Activated CD8-positive, alpha-beta memory T cell treated with anti-CD3 and anti-CD28 coated beads for 36 hours (primary cell): ENCODE results near the gene CCDC74B. TPM values are rescaled to one million over a fixed set of nuclear protein-coding genes. Genes with fewer than 3 reads are reported as not detected.
"Not testable (repeated sequence)": the region's sequence is repeated elsewhere in the genome, so short reads cannot be mapped to it uniquely, and the experiment has no call there.

ENCODE experiments used
- CTCF ChIA-PET: fragments of 350-600 bp; sonication (Branson Sonifier 250); formaldehyde crosslinking; loops from one replicate; lab custom pipeline; 2021; ENCODE audit warnings: antibody characterized with exemption; lab: Charles Lee
- POLR2A ChIA-PET: fragments of 350-600 bp; sonication (Branson Sonifier 250); formaldehyde crosslinking; loops from one replicate; lab custom pipeline; 2021; ENCODE audit warnings: antibody characterized with exemption; lab: Charles Lee
- total RNA-seq, 2 experiments: library from RNA; stranded (reverse); gene quantifications; one replicate each; pipeline ENCODE4 v1.2.3, GENCODE V29; 2021

The CCDC74B gene
- total RNA-seq, 2 experiments from 2014 or later: 0.70 to 1.1 TPM

GRCh38 chr2:130152816-130153595 is 8.1 kb upstream of the CCDC74B start:
- ChIA-PET CTCF (no interaction called here), POLR2A (no interaction called here)

DNA sequence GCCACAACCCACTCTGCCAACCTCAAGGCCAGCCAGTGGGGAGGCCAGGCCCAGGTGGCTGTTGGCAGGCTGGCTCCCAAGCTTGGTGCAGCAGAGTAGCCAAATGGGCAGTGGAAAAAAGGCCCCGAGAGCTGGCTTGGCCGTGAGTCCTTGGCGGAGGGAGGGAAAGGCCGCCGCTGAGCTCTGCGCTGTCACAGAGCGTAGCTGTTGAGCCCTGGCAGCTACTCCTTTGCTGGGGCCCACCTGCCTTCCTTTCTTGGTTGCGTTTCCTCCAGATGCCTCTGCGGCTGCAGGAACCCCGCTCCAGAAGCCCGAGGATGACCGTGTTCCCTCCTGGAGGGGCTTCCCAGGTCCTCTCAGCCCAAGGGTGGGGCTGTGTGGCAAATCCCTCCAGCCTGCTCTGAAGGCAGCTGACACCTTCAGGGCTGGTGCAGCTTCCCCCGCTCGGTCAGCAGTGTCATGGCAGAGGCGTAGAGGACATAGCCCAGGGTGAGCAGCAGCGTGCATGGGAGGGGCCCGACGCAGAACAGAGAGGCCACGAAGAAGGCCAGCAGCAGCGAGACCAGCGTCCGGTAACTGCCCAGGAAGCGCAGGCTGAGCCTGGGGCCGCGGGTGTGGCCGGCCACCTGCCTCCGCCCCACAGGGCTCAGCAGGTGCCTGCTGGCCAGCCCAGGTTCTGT is 7.4 kb upstream of the CCDC74B start:
- CTCF ChIA-PET, POLR2A ChIA-PET: not testable (repeated sequence)

DNA sequence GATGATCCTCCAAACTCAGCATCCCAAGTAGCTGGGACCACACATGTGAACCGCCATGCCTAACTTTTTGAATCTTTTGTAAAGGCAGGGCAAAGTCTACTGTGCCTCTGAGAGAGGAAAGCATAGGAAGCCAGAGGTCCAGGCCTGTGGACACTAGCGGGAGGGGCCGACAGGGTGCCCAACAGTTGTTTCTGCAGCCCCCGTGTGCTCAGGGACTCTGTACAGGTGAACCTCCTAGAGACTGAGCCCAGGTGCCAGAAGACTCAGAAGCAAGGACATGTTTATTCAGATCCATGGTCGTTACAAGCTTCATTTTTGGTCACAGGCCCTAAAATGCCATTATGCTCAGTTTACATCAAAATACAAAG is 6.2 kb upstream of the CCDC74B start:
- CTCF ChIA-PET, POLR2A ChIA-PET: not testable (repeated sequence)

GRCh38 chr2:130150181-130151144 is 5.6 kb upstream of the CCDC74B start:
- CTCF ChIA-PET: no interaction called here
- POLR2A ChIA-PET: no interaction called here

DNA sequence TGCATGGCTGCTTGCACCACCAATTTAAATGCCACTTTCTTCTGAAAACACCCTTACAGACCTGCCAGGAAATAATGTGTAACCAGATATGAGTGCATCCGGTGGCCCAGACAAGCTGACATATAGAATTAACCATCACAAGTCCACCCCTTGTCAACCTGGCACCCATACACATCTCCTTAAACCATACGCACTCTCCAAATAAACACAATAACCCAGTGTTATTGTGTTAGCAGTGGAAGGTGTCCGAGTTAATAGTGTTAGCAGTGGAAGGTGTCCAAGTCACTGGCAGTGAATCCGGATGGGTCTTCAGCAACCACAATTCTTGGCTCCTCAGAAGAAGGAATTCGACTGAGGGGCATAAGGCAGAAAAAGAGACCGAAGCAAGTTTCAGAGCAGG is 3.6 kb upstream of the CCDC74B start:
- POLR2A ChIA-PET, CTCF ChIA-PET: not testable (repeated sequence)

DNA sequence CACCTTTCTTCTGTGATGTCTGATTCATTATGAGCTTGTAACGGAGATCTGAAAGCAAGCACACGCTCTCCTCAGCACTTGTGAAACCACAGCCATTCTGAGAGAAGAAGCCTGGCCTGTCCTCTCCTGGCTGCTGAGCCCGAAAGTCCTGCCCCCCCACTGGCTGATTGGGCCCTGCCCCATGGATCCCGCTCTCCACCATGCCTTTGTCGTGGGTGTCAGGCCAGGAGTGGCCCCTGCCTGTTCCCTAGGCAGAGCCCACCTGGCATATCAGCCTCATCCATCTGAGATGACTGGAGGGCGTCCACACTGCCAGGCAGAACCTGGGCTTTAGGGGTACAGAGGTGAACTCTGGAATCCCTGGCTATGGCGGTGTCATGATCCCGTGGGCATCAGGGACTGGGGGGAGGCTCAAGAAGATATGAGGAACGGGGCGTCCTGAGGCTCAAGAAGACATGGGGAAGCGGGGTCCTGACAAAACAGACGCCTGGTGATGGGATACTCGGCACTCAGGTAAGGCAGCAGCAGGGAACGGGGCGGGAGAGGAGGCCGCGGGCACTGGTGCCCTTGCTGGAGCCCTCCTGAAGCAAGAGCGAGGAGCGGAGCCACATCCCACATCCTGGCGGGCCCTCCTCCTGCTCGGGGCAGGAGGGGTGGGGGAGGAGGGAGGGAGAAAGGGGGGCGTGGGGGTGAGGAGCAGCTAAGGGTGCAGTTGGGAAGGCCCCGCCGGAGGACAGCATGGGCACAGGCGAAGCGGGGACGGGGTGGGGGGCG is 1.5 kb downstream of the CCDC74B start:
- CTCF ChIA-PET, POLR2A ChIA-PET: not testable (repeated sequence)

DNA sequence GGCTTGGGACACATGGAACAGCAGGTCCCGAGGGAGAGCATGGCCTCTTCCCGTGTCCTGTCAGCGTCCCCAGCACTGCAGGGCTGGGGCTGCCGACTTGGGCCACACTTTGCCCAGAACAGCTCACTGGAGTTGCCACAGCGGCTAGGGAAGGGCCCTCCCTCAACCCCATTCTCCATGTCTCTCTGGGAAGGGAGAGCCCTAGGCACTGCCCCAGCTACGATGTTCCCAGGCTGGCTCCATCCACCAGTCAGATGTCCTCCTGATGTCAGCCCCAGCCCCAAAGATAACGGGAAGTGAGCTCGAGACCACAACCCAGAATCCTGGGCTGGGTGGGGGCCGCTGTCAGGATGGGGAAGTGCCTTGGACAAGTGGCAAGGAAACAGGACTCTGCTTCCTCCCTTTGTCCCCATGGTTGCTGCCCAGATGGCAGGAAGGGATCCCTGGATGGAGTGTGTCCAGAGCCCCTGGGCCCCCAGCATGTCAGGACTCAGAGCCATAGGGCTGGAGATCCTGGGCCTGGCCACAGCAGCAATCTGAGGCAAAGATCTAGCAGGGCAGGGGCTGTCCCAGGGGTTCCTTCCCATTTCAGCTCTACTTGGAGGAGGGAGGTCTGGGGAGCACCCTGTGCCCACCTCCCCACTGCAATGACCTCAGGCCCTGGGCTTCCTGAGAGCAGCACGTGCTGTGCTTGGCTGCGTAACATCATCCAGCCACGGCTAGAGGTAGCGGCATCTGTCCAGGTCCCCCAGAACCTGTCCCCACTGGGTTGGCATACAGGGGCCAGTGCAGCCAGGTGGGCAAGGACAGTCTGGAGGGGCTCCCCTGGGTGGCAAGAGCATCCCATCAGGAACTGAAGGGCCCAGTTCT is 2.3 kb downstream of the CCDC74B start:
- CTCF ChIA-PET, POLR2A ChIA-PET: not testable (repeated sequence)

GRCh38 chr2:130141645-130142370 is 3.1 kb downstream of the CCDC74B start:
- POLR2A ChIA-PET, CTCF ChIA-PET: not testable (repeated sequence)

DNA sequence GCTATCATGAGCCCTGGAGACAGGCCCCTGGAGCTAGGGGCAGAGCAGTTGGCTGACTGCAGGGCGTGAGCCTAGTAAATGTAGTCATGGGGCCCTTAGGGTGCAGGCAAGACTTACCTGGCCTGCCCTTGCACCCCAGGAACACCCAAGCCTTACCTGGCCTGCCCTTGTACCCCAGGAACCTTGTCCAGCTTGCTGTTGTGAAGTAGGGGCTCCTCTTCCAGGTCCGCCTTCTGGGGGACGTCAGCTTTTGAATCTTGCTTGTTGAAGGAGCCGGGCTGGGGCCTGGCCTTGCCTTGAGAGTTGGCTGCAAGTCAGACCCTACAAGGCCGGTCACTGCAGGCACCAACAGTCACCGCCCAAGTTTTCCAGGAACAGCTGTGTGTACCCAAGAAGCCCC is 3.9 kb downstream of the CCDC74B start:
- CTCF ChIA-PET, POLR2A ChIA-PET: not testable (repeated sequence)

DNA sequence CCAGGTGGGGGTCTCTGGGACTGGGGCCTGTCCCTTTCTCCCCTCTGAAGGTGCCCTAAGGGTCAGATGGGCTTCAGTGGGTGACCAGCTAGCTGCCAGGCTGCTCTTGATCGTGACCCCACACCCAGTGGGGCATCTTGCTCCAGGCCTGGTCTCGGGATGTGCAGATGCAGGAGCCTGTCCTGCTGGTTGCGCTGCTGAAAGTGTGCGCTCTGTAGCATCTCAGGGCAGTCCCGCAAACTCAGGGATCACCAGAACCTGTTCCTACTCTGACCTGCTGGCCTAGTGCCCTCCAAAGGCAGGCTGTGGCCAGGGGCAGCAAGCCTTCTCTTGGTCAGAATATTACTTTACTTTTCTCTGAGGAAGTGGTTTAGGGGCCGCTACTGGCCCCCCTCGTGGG is 4.4 kb downstream of the CCDC74B start:
- POLR2A ChIA-PET, CTCF ChIA-PET: not testable (repeated sequence)

- POLR2A ChIA-PET, CTCF ChIA-PET: not testable (repeated sequence)
These were observed 5.3 kb downstream of the CCDC74B start for GRCh38 chr2:130139331-130140280.

DNA sequence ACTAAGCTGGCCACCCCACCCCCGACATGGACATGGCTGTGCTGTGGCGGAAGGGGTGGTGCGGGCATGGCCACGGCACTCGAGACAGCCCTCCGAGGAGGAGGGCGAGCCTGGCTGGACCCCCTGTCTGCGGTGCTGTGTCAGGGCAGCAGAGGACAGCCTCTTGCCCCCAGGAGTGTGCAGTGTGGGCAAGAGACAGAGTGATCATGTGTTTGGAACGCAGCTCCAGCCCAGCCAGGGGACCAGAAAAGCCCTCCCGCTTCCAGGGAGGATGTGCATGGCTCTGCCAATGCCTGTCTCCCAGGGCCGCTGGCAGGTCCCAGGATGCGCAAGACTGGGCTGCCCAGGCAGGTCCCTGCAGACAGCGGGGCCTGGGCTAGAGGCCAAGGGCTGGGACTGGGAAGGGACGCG is 6.1 kb downstream of the CCDC74B start:
- POLR2A ChIA-PET, CTCF ChIA-PET: not testable (repeated sequence)

DNA sequence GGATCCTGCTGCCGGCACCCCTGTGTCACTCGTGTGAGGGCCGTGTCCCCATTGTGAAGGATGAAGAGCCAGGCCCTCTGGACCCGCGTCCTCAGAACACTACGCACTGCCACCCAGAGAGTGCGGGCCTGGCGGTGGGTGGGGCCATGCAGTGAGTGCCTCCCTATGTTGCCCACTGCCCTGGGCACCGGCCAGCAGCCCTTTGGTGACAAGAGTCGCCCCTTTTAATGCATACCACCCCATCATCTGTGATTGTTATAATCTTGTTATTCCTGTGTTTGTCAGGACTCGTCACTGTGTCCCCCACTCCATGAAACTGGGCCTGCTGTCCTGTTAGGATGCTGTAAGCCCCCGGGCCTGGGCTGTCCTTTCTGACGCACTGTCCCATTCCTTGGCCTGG is 6.6 kb downstream of the CCDC74B start:
- POLR2A ChIA-PET, CTCF ChIA-PET: not testable (repeated sequence)

DNA sequence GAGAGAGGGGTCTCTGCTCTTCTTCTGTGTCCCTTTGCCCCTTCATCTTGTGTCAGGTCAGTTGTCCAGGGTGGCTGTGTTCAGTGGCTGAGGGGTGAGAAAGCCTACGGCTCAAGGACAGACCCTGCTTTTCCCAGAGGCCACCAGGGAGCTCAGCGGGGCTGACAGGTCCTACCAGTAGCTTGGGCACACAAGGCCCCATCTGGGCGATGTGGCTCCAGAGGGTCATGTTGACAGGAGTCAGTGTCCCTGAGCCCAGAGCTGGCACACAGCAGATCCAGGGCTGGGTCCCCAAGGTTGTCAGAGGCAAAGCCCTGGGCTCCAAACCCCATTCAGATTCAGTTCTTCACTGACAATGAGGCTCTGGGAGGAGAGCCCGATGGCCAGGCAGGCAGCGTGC is 7.8 kb downstream of the CCDC74B start:
- POLR2A ChIA-PET, CTCF ChIA-PET: not testable (repeated sequence)

- POLR2A ChIA-PET: not testable (repeated sequence)
These were observed 8.4 kb downstream of the CCDC74B start for GRCh38 chr2:130136546-130136945.

DNA sequence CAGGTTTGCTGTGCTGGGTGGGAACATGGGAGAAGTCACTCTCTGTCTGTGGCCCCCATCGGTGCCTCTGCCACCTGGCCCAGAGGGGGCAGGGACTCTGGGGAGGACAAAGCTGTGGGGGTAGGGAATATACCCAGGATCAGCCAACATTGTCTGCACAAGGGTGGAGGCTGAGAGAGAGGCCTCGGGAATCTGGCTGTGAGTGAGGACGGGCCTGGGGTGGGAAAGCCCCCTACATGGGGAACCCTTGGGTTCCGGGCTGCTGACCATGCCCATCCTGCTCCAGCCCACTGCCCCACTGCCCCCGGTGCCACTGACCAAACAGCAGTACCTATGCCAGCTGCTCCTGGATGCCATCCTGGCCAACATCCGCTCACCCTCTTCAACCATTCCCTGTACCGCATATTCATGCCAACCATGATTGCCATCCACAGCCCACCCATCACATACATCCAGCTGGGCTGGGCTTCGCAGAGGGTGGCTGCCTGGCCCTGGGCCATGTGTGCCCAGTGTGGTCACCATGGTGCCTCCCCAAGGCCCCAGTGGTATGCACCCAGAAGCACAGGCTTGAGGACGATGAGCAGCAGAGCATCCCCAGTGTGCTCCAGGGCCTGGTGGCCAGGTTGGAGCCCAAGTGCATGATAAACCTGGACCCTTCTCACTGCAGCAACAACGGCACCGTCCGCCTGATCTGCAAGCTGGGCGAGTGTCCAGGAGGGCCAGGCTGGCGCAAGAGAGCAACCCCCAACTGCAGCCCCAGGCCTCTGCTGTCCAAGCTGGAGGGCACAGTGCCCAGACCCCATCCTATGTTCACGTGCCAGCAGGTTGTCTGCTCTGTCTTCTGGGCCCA is 9.0 kb downstream of the CCDC74B start:
- ChIA-PET CTCF (no interaction called here), POLR2A (no interaction called here)

More at GRCh38 chr2:130136546-130136945, 8.4 kb downstream of the CCDC74B start:
- CTCF ChIA-PET: not testable (repeated sequence)
